HG03175 (cell line): ENCODE measurements around the gene UBE2L6.

Experiments used
- ATAC-seq: cut with Tn5 transposase; IDR thresholded peaks from one replicate; pipeline ENCODE4 v1.9.1; 2021; ENCODE audit warnings: mild to moderate bottlenecking, moderate library complexity; ENCODE audit not compliant: unreplicated experiment

Gene UBE2L6

GRCh38 chr11:57567515-57568329, at the start of gene UBE2L6:
Gene UBE2L6 (minus strand): TSS chr11:57567672. CDS start chr11:57567611, 61 bp downstream.
- peak; percentile 76 for ATAC-seq

GRCh38 chr11:57616595-57616994, 49.1 kb upstream of the UBE2L6 start:
- ATAC-seq: no peak

GRCh38 chr11:57615308-57615707, 47.8 kb upstream of the UBE2L6 start:
- ATAC-seq: no peak

- no peak for ATAC-seq
Measured at GRCh38 chr11:57614234-57614772, 46.8 kb upstream of the UBE2L6 start.

GRCh38 chr11:57610170-57610569, 42.7 kb upstream of the UBE2L6 start:
- no peak for ATAC-seq

- no peak for ATAC-seq
Measured at GRCh38 chr11:57605028-57605420, 37.6 kb upstream of the UBE2L6 start.

- ATAC-seq: no peak
Measured at GRCh38 chr11:57604296-57605027, 37.0 kb upstream of the UBE2L6 start.

- no peak for ATAC-seq
Measured at GRCh38 chr11:57601297-57601696, 33.8 kb upstream of the UBE2L6 start.

- no peak for ATAC-seq
Measured at GRCh38 chr11:57599381-57599780, 31.9 kb upstream of the UBE2L6 start.

- no peak for ATAC-seq
Measured at GRCh38 chr11:57598831-57599155, 31.3 kb upstream of the UBE2L6 start.

- no peak for ATAC-seq
Measured at GRCh38 chr11:57597916-57598830, 30.7 kb upstream of the UBE2L6 start.

GRCh38 chr11:57597461-57597915, 30.0 kb upstream of the UBE2L6 start, which contains the start of gene SERPING1:
Gene SERPING1 (plus strand): TSS chr11:57597685. CDS start chr11:57598271, 586 bp downstream.
- no peak for ATAC-seq

- ATAC-seq: no peak
Measured at GRCh38 chr11:57596266-57596885, 28.9 kb upstream of the UBE2L6 start.

- no peak for ATAC-seq
Measured at GRCh38 chr11:57588046-57588710, 20.7 kb upstream of the UBE2L6 start.

GRCh38 chr11:57586711-57587245, 19.3 kb upstream of the UBE2L6 start:
- no peak for ATAC-seq

GRCh38 chr11:57585301-57585700, 17.8 kb upstream of the UBE2L6 start:
- no peak for ATAC-seq

- no peak for ATAC-seq
Measured at GRCh38 chr11:57584341-57584740, 16.9 kb upstream of the UBE2L6 start.

GRCh38 chr11:57574061-57574460, 6.6 kb upstream of the UBE2L6 start:
- ATAC-seq: no peak

GRCh38 chr11:57571606-57572005, 4.1 kb upstream of the UBE2L6 start:
- no peak for ATAC-seq
